ENCODE measurements around the gene PPOX.
A peak's percentile ranks its signal among the peaks of the same experiment; 100 is the strongest.

Gene PPOX

DNA sequence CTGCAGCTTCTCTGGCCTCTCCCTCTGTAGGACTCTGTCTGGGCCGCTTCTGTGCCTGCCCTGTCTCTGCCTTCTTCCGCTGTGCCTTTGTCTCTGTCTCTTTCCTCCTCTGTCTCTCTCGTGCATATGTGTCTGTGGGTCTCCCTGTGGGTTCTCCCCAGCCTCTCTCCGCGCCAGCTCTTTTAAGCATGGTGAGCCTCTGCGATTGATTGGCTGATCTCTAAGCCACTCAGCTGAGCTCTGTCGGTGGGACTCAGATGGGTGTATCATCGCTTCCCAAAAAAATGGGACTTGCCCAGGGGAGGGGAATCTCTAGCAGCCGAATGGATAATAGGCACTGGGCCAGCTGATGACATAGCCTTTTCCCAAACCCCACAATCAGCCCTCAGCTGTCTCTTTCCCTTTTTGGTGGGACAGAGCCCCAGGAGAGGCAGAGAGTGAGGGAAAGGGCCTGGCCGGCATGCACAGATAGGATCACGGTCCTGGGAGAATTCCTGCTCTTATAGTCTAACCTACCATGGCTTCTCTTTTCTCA lies 32.7 kb downstream of the PPOX start, which contains the start of gene ADAMTS4:
TSS of gene ADAMTS4 (minus strand) at position 158 of the 535 bp plus-strand sequence. CDS start 427 bp downstream, outside the sequence.
- no peak for DNase-seq

DNA sequence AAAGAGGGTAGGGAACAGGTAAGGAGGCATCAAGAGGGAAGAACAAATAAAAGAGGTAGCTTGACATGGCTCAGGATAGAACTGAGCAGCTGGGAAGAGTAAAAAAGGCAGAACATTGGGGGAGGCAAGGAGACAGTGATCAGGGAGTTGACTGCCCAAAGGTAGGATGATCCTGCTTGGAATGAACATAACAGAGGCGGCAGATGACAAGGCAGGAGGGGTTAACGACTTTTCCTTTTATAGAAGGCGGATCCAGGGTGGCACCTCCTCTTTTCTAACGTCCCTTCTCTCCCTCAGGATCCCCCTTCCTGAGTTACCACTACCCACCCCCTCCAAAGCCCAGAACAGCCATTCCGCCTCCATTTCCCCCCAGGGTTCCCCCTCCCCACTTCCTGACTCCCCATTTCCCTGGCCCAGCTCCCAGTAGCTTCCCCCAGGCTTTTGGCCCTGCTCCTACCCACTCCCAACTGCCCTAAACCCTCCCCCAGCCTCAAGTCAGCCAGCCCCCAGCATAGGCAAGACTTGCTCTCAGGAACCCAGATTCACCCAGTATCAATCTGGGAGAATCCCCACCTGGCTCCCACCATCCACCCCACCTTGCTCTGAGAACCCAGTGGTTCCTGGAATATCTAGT lies 33.4 kb downstream of the PPOX start:
- DNase-seq = no peak

DNA sequence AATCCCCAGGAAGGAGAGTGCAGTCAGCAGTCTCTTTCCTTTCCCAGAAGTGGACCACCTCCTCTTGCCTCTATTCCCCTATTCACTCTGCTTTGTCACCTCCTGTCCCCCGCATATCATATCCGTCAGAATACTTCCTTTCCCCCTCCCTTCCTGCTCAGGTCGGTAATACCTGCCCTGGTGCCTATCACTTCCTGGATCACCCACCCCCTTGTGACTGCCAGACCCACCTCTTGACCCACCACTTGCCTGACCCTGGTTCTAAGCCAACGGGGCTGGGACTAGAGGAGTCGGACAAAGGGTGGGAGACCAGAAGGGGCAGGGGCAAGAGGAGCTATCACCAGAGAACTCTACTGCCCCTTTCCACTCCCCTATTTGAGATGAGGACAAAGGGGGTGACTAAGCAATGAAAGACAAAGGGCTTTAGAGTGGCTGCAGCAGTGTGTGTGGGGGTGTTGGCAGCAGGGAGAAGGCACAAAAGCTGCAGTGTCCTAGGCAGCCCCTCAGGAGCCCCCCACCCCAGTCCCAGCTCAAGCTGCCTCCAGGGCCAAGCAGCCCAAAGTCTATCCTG lies 34.3 kb downstream of the PPOX start:
- no peak for DNase-seq

DNA sequence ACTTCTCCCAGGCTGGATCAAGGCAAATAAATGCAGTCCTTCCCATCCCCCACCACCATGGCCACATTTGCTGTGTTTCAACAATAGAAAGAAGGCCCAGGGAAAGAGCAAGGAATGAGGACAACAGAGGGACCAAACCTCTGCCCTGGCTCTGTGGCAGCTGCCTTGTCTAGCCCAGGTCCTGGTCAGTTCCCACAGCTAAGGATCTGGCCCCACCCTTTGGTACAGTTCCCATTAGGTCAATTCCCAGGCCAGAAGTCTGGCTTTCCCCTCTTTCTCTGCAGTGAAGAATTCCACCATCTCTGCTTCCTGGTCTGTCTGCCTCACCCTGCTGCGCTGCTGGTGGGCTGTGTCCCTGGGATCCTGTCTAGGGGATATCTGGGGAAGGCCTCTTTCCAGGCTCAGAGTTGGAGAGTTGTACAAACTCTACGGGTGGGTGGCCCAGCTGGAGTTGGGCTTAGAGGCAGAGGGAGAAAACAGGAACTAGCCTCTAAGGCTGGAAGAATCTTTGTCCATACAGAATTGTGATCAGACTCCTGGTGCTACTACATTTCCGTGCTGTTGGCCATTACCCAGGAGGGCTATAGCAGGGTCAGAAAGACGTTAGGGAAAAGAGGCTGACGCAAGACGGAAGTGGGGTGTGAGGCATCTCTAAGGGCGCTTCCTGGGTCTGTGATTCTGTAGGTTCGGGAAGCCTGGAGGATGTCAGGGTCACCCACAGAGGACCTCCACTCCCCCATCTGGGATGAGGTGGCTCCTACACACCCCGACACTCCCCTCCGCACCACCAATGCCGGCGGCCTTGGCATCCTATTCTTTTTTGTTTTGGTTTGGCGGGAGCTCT lies 35.0 kb downstream of the PPOX start:
- DNase-seq = peak; percentile 53

DNA sequence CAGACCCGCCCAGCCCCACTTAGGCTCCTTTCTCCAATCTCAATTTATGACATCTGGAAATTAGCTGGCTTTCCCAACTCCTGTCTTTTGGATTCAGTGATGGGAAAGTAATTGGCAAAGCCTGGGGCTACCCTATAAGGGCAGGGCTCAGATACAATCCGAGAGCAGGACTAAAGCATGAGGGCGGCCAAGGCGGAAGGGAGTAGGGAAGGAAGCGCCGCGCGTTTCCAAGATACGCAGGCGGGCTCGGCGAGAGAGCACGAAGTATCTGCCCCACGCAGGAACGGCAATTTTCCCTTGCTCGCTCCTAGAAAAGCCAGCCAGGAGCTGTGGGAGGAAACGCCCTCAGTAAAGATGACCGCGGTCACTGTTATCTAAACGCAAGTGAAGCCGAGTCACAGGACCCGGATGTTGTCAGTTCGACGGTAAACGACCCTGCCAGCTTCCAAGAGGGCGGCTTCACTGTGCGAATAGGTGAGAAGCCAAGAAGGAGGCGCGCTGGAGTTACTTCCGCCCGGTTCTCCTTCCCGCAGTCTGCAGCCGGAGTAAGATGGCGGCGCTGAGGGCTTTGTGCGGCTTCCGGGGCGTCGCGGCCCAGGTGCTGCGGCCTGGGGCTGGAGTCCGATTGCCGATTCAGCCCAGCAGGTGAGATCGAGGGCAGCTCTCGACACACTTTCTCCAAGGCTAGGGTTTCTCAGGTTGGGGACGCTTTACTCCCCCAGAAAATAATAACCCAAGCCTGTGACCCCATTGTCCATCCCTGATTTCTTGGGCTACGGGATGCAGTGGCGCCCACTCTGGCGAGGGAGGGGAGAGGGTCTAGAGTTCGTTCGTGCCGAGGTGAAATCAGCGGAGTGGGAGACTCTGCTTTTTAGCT lies 35.8 kb downstream of the PPOX start, which contains the start of gene NDUFS2:
TSS of gene NDUFS2 (plus strand) at position 532 of the 877 bp plus-strand sequence. CDS start at position 551, 19 bp downstream.
- peak; percentile 100 for DNase-seq

DNA sequence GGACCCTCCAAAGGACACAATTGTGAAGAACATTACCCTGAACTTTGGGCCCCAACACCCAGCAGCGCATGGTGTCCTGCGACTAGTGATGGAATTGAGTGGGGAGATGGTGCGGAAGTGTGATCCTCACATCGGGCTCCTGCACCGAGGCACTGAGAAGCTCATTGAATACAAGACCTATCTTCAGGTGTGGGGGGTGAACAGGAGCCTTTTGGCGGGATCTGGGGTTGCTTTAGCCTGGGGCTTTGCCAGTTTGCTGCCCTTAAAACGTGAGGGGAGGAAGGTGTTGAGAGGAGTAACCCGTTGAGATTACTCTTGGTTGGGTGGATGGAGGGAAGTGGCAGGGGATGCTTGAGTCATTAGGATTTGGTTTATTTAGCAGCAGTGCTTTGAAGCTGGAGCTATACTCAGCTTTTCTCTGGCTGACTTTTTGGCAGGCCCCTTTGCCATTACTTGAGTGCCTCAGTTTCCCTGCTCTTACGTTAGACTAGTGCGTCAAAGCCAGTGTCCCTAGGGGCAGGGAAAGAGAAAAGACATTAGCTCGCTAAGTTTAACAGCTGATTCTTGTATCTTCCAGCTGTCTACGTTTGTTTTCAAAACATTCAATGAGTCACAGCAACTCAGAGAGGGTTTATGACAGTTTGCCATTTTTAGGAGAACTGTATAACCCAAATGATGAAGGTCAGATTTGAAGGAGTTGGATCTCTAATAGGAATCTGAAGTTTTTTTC lies 40.4 kb downstream of the PPOX start:
- no peak for DNase-seq

DNA sequence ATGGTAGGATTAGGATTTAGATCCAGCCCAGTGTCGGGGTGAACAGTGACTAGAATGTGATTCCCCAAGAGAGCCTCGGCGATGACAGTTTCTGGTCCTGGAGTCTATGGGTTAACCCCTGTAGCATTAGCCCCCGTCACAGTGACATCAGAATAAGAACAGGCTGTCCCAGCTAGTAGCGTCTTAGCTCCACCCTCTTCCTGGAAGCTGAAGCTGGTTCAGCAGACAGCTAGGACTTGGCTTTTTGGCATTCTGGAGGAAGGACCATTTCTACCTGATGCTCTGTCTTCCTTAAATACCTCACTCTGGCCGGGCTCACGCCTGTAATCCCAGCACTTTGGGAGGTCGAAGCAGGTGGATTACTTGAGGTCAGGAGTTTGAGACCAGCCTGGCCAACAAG lies 40.9 kb downstream of the PPOX start:
- DNase-seq = no peak

DNA sequence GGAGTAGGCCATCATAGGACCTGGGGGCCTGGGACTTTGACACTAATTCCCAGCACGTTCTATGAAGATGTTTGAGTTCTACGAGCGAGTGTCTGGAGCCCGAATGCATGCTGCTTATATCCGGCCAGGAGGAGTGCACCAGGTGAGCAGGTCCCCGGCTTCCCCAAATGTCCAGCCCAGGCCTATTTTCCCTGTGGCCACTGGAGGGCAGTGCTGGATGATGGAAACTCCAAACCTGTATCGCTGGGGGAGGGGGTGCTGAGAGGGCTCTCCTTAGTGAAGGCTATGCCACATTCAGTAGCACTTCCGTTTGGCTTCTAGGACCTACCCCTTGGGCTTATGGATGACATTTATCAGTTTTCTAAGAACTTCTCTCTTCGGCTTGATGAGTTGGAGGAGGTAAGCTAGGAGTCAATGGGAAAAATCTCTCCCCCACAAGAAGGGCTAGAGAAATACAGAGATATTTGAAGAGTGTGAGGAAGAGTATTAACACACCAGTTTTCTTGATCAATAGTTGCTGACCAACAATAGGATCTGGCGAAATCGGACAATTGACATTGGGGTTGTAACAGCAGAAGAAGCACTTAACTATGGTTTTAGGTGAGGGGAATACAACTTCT lies 43.7 kb downstream of the PPOX start:
- DNase-seq = peak; percentile 94

DNA sequence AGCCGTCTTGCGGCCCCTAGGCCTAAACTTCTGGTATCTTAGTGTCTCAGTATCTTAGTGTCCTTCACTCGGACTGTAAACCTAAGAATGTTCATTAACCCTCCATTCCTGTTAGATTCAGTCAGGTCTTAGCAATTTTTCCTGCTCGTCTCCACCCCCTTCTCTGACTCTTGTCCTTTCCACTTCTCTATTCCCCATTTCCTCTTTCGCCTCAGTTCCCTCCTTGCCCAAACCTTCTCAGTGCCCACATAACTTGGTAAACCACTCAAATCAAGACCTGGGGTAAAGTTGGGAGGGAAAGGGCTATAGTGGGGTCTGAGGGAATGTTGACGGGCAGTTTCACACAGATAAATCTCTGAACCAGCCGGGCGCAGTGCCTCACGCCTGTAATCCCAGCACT lies 48.1 kb downstream of the PPOX start:
- DNase-seq = no peak

DNA sequence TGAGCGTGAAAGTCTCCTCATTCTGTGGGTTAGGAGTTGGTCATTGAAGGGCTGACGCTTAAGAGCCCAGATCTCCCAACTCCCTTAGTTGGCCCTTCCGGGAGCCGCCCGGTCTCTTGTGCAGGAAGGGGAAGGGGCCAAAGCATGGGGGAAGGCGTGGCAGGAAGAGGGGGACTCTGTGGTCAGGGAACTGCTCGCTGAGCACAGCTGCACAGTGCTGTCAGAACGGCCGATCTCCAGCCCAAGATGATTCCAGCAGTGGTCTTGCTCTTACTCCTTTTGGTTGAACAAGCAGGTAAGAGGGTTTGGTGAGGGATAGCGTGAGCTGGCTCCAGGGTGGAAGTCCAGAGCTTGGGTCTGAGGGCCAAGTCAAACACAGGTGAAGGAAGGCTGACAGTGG lies 48.9 kb downstream of the PPOX start, which contains the start of gene FCER1G:
TSS of gene FCER1G (plus strand) at position 220 of the 400 bp plus-strand sequence. CDS start at position 247, 27 bp downstream.
- DNase-seq = peak; percentile 88

DNA sequence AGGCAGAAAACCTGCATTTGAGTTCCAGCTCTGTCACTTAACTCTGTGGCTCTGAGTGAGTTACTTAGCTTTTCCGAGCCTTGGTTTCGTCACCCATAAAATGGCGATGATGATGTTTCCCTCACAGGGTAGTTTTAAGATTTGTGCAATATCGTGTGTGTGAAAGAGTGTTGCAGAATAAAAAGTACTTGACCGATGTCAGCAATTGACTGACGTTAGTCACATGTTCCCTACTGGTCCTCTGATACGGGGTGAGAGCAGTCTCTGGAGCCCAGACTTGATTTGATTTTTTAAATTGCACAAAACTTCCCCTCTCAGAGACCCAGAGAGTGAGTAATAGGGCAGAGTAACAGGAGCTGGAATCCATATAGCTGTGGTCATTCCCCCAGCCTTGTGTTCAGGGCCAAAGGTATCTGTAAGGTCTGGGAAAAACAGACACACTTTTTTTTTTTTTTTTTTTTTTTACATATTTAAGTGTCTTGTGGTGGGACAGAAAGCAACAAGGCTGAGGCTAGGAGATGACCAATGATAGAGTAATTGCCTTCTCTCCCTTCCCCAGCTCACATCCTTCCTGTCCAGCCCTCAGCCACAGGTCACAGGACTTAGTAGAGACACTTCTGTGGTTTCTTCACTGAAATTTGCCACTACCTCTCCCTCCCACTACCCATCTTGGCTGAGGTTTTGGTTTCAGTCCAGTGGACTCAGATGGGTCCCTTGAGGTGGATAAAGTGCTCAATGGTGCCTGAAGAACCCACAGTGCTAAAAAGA lies 50.9 kb downstream of the PPOX start:
- DNase-seq = peak; percentile 75

DNA sequence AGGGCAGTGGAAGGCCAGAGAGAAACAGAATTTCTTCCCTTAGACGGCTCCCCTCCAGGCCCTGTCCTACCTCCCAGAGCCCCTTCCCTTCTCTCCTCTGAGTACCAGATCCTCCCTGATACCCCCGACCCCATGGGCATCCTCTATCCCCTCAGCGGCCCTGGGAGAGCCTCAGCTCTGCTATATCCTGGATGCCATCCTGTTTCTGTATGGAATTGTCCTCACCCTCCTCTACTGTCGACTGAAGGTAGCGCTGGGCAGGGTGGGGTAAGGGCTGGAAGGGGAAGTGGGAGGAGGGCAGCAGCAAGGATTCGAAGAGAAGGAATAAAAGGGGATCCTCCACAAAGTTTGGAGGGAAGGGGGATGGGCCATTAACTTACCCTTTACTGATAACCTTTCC lies 51.6 kb downstream of the PPOX start:
- no peak for DNase-seq

DNA sequence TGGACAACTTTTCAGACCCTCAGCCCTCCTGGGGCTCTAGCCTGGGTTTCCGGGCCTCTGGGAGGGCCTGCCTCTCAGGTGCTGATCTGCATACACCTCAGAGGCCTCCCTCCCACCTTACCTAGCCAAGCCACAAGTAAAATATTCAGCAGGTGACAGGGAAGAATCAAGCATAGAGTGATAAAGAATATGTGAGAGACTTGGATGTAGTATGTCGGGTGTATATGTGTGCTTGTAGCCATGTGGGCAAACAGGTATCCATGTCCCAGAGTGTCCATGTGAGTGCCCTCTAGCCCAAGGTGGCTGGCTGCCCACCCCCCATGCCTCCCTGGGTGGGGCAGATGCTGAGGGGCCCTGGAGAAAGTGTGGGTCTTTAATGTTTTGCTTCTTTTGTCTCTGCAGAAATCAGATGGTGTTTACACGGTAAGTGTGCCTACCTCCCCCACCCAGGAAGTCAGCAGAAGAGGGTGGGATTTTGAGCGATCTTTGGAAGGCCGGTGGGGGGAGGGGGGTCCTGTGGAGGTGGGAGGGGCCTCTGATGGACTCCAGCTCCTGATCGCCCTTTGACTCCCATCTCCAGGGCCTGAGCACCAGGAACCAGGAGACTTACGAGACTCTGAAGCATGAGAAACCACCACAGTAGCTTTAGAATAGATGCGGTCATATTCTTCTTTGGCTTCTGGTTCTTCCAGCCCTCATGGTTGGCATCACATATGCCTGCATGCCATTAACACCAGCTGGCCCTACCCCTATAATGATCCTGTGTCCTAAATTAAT lies 52.3 kb downstream of the PPOX start:
- DNase-seq = no peak

DNA sequence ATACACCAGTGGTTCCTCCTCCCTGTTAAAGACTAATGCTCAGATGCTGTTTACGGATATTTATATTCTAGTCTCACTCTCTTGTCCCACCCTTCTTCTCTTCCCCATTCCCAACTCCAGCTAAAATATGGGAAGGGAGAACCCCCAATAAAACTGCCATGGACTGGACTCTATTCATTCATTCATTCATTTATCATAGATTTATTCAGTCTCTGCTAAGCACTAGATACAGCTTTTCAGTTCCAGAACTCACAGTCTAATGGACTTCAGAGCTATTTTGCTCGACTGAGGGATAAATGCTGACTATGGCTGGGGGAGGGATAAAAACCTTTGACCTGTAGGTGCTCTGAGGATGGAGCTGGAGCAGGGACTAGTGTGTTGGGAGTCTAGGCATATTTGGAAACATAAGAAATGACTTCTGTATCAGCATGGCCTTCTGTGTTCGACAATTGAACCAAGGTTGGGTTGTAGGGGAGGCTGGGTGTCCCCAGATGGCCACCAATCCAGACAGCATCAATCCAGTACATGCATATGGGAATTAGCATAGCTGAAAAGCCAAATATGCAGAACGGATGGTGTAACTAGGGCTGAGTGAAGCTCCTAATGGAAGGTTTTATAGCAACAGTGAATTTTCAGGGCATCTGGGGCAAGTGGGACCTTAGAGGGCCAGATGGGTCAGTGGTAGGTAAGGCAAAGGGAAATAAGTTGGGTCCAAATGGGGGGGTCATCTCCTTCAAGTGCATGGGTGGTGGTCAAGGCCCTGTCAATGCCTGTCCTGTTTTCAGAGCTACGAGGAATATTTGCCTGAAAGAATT lies 53.1 kb downstream of the PPOX start:
- no peak for DNase-seq

DNA sequence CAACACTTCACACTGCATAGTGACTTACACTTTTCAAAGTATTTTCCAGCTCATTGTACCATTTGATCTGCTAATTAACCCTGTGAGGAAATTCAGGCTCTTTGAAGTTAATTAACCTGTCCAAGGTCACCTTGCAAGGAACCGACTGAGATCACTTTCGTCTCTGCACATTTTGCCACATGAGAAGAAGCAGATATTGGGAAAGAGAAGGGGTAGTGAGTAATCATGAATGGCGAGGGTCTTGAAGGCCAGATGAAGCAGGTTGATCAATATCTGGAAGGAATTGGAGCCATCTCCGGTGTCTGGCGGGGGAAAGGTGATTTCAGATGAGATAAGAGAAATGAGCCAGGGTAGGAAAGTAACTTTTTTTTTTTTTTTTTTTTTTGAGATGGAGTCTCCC lies 53.8 kb downstream of the PPOX start:
- DNase-seq = no peak

Measured in hematopoietic multipotent progenitor cell treated with erythropoietin and hydrocortisone succinate and interleukin-3 and kit ligand, for 4 days (in vitro differentiated cells).